ENCODE data around the gene CEMIP.

- TF ChIP-seq BCL3 (IDR thresholded peaks at IDR 0.05) = no peak
- TF ChIP-seq POLR2A (IDR thresholded peaks at IDR 0.05; ENCODE audit: low read length) = peak; percentile 15; the same call in 1 of the 2 replicates
- no peak for TF ChIP-seq EP300 (IDR thresholded peaks at IDR 0.05)
- no peak for TF ChIP-seq CEBPB (IDR thresholded peaks at IDR 0.05)
- no peak for TF ChIP-seq PBX3 (IDR thresholded peaks at IDR 0.05)
- no peak for TF ChIP-seq JUNB (IDR thresholded peaks at IDR 0.05)
- TF ChIP-seq CTCF (IDR thresholded peaks at IDR 0.05) = peak; percentile 99
- no peak for TF ChIP-seq NR3C1 (IDR thresholded peaks at IDR 0.05)
- TF ChIP-seq RNF2 (IDR thresholded peaks at IDR 0.05; ENCODE audit: borderline replicate concordance, low read depth) = no peak
- TF ChIP-seq KDM5A (IDR thresholded peaks at IDR 0.05) = peak; percentile 42; the same call in 1 of the 2 replicates
- no peak for TF ChIP-seq USF2 (IDR thresholded peaks at IDR 0.05)
- peak; percentile 85 to 99 for TF ChIP-seq RAD21 (conservative IDR thresholded peaks at IDR 0.05 in 1 of 2, IDR thresholded peaks at IDR 0.05 in 1 of 2)
- no peak for TF ChIP-seq MAX (IDR thresholded peaks at IDR 0.05)
- TF ChIP-seq REST (IDR thresholded peaks at IDR 0.05) = no peak
These were observed at the start of gene CEMIP for GRCh38 chr15:80778964-80779657.
